ENCODE results near the gene CKAP5. TPM values are rescaled to one million over a fixed set of nuclear protein-coding genes. Genes with fewer than 3 reads are reported as not detected.
"Not testable (repeated sequence)": the region's sequence is repeated elsewhere in the genome, so short reads cannot be mapped to it uniquely, and the experiment has no call there.

The CKAP5 gene
- total RNA-seq, 1 experiment from 2014 or later: 76.0 TPM

DNA sequence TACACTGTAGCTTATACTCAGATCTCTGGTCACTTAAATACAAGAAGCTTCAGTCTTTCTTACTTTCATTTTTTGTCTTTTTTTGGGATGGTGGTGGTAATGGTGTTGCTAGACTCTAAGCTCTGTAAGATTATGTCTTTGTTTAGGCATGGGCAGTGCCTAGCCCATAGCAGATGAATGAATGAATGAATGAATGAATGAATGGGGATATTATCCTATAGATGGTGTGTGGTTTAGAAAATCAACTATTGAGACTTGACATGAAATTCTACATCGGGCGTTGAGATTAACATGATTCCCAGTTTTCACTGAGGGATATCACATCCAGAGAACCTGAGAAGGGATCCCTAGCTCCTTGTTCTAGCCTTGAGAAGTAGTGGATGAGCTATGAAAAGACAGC lies 9.8 kb upstream of the CKAP5 start:
- DNase-seq (ENCODE audit: low spot score): no peak

DNA sequence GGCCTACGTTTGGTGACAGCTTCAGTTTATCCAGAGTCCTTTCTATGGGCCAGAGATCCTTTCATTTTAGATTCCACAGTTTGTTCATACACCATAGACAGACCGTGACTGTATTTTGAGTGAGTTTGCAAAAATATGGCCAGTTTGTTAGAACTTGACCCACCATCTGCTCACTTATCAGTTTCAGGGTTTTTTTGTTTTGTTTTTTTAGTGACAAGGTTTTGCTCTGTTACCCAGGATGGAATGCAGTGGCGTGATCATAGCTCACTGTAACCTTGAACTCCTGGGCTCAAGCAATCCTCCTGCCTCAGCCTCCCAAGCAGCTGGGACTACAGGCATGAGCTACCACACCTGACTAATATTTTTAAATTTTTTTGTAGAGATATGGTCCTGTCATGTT lies 9.1 kb upstream of the CKAP5 start:
- DNase-seq (ENCODE audit: low spot score): no peak

DNA sequence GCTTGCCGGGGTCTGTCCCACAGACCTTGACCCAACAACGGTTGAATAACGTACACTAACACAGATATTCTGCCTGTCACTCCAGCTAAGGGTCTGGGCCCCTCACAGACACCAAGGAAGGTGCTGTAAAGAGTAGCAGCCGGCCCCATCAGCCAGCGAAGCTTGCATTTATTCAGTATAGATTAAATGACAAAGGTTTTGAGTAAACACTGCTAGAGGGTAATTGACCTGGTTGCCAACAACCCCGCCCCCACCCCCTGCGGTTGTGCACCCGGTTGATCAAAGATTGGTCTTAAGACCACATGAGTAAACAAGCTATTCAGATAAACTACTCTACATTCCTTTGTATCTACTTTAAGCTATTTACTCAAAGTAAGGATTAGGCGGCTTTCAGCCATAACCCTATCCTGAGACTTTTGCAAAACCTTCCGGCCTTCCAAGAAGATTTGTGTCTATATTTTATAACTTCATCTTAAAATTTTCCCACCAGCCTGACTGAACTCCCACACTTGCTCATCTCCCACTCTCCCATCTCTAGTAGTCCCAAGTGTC lies 4.8 kb upstream of the CKAP5 start:
- DNase-seq (ENCODE audit: low spot score): no peak

DNA sequence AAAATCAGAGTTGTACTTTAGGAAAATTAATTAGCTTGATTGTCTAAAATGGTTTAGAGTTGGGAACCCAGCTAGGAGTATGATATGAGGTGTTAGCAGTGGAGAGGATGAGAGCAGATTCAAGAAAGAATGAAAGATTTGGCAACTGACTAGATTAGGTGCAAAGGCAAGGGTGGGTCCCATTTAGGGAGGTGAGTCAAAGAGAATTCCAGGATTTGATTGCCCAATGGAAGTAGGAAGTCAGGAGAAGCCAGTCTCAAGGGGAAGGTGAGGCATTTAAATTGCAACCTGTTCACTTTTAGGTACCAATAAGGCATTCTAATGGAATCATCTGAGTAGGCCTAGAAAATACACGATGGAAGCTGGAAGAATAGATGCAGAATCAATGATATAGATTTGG lies 3.6 kb upstream of the CKAP5 start:
- DNase-seq (ENCODE audit: low spot score): no peak

DNA sequence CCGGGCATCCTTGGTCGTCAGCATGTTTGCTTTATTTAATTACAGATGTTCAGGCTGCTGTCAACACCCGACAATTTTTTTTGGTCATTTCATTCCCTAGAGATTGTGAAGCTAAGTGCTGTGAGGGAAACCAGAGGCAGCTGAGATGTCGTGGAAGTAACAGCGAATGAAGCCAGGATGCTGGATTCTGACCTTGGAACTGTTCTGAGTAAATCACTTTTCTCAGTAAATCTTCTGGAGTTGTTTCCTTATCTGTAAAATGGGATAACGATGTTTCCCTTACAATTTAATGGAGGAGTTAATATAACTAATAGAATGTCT lies 390 bp upstream of the CKAP5 start:
- DNase-seq (ENCODE audit: low spot score): no peak

DNA sequence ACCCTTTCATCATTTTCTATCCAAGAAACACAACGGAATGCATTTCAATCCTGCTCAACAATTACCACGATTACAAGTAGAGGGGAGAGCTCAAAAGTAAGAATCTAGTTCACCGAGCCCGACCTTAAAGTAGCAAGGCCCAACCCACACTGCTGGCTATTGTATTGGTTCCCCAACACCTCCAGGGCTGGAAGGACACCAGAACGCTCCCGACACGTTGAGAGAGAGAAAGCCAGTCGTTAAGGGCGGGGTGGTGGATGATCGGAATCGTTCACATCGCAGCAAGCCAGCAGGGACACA lies 690 bp downstream of the CKAP5 start:
- DNase-seq (ENCODE audit: low spot score): no peak

DNA sequence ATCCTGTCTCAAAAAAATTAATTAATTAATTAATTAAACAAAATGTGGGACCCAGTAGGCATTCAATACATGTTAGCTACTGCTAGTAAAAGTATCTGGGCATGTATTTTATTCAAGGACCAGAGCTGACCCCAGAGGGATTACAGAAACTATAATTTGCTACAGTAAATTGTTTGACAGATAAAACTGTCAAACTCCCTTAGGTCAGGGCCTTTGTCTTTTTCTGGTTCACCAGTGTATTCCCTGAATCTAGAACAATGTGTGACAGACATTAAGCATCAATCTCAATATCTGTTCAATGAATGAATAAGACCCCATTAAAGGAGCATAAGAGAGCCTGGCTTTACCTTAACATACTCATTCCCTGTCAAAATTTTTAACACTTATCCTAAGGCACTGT lies 6.0 kb downstream of the CKAP5 start:
- no peak for DNase-seq (ENCODE audit: low spot score)

DNA sequence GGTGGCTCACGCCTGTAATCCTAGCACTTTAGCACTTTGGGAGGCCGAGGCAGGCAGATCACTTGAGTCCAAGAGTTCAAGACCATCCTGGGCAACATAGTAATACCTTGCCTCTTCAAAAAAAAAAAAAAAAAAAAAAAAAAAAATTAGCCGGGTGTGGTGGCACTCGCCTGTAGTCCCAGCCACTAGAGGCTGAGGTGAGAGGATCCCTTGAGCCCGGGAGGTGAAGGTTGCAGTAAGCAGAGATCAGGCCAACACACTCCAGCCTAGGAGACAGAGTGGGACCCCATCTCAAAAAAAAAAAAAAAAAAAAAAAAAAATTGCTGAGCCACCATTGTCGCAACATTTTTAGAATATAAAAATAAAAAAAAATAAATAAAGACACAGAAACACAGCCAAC lies 7.6 kb downstream of the CKAP5 start:
- DNase-seq (ENCODE audit: low spot score): no peak

DNA sequence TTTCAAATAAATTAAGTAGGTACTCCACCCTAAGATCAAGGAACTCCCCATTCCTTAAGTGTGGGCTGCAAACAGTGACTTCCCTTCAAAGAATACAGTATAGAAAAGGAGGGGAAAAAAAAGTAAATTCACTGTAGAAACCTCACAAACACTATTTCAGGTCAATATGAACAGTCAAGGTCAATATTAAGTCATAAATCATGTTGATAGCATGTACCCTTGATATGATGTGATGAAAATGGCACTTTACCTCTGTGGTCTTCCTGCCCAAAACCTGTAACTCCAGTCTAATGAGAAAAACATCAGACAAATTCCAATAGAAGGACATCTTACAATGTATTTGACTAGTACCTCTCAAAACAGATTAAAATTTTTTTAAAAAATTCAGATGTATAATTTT lies 8.2 kb downstream of the CKAP5 start:
- no peak for DNase-seq (ENCODE audit: low spot score)

DNA sequence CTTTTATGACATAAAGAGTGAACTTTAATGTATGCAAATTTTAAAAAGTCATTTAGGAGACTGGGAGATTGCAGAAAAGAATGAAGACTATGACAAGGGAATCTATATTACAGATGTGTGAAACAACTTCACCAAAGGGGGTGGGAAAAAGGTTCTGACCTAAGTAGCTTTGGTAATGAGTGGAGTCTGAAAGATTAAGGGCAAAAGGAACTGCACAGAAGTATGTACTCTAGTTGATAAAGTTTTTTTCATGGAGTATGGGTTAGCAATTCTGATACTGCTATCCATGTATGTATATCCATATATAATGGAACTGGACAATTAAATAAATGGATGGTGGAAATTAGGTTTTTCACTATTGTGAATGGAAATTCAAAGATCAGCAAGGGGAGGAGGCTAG lies 9.2 kb downstream of the CKAP5 start:
- DNase-seq (ENCODE audit: low spot score): no peak

DNA sequence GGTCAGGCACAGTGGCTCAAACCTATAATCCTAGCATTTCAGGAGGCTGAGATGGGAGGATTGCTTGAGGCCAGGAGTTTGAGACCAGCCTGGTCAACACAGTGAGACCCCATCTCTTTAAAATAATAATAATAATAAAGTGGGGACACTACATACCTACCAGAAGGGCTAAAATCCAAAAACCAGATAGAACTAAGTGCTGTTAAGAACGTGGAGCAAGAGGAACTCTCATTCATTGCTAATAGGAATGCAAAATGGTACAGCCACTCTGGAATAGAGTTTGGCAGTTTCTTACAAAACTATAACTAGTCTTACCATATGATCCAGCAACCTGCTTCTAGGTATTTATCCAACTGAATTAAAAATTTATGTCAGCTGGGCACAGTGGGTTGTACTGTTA lies 9.6 kb downstream of the CKAP5 start:
- no peak for DNase-seq (ENCODE audit: low spot score)

DNA sequence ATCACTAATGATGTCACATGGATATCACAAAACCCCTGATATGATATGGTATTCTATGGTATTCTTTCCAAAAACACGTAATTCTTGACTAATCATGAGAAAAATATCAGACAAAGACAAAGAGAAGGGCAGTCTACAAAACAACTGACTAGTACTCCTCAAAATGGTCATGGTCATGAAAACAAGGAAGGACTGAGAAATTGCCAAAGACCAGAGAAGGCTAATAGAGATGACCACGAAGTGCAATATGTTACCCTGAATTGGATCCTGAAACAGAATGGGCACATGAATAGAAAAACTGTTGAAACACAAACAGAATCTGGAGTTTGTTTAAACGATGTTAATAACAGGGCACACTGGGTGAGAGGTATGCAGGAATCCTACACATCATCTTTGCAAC lies 10.2 kb downstream of the CKAP5 start:
- no peak for DNase-seq (ENCODE audit: low spot score)

DNA sequence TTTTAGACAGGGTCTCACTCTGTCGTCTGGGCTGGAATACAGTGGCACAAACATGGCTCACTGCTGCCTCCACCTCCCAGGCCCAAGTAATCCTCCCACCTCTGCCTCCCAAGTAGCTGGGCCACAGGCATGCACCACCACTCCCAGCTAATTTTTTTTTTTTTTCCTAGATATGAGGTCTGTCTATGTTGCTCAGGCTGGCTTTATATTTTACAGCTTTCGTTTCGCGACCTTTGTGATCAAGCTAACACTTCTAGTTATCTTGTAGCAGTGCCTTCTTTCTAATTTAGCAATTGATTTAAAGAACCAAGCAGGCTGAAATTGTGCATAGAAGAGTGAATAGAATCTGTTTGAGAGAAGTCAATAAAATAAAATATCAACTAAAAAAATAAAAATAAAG lies 11.3 kb downstream of the CKAP5 start:
- no peak for DNase-seq (ENCODE audit: low spot score)

DNA sequence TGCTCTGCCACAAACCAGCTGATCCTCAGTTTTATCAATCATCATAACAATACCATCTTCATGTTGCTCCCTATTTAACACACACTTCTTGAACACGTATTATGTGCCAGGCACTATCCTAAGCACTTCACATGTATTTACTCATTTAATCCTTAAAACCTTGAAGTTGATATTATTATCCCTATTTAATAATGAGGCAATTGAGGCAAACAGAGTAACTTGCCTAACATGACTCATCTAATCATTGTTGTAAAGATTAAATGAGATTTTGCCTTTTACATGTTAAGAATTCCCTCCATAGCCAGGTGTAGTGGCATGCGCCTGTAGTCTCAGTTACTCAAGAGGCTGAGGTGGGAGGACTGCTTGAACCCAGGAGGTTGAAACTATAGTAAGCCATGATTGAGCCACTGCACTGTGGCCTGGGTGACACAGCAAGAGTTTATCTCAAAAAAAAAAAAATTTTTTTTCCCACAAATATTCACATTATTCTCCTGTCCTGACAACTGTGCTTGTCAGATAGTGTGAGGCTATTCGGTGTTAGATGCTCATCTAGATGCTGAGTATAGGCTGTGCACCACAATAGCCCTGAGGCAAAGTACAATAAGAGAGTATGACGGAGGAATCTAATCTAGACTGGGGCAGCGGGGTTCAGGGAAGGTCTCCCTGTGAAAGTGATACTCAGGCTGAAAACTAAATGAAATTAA lies 13.4 kb downstream of the CKAP5 start:
- DNase-seq (ENCODE audit: low spot score): no peak

DNA sequence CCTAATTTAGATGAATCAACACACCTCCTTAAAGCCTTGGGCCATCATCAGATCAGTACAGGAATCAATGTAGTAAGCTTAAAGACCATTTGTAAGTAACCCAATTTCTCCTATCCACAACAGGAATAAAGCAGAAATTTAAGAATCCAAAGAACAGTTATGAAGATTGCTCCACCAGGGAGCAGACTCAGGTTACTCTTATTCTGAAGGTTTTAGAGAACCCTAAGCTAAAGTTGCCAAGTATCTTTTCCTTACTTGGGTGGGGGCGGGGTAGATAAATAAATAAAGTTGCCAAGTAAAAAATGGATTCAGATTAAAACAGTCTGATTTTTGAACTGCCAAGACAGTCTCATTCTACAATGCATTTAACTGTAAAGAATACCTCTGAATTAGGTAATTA lies 18.1 kb downstream of the CKAP5 start:
- no peak for DNase-seq (ENCODE audit: low spot score)

DNA sequence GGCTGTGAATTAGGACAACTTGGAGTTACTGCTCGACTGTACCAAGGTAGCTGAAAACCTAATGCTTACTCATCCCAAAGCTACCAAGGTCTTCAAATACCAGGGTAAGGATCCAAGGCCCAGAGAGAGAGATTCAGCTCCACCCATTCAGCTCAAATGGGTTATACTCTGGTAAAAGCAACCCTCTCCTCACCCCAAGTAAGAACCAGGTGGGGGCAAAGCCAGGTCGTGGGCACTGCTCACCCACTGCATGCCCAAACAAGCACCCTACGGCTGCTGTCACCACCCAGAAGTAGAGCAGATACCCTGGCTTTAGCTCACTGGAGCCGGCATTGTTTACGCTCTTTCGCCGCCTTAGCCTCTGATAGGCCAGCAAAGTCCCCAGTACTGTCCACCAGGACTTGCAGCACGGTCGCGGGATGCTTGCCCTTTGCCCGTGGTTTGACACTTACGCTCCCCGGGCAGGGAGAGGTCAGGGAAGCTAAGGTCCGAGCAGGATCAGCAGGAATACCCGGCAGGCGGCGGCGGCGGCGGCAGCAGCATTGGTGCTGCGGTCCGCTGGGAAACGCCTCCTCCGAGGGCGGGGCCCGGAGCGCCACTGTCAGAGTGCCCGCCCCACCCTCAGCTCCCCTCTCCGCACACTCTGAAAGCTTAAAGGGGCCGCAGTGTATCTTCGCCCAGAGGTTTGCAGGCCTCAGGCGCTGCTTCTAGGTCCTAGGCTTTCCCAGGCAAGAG lies 19.6 kb downstream of the CKAP5 start:
- peak; percentile 86 for DNase-seq (ENCODE audit: low spot score)

DNA sequence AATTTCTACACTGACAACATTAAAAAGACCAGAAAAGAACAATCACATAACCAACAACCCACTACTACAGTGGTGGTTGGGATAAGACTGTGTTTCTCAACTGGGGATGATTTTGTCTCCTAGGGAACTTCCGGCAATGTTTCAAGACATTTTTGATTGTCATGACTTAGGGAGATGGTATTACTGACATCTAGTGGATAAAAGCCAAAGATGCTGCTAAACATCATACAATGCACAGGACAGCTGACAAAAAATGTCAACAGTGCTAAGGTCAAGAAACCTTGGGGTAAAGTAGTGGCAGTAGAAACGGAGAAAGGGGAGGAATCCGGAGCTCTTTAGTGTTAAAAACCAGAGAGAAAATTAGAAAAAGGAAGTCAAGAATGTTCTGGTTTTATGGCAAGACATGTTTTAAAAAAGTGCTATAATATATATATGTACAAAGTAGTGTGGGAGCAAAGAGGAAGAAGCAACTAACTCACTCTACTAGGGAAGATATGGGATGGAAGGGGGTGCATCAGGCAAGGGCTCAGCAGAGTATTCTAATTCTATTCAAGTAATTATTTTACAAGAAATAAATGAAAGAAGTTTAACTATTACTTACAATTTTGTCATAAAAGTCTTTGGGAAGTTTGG lies 37.2 kb downstream of the CKAP5 start:
- peak; percentile 68 for DNase-seq (ENCODE audit: low spot score)

DNA sequence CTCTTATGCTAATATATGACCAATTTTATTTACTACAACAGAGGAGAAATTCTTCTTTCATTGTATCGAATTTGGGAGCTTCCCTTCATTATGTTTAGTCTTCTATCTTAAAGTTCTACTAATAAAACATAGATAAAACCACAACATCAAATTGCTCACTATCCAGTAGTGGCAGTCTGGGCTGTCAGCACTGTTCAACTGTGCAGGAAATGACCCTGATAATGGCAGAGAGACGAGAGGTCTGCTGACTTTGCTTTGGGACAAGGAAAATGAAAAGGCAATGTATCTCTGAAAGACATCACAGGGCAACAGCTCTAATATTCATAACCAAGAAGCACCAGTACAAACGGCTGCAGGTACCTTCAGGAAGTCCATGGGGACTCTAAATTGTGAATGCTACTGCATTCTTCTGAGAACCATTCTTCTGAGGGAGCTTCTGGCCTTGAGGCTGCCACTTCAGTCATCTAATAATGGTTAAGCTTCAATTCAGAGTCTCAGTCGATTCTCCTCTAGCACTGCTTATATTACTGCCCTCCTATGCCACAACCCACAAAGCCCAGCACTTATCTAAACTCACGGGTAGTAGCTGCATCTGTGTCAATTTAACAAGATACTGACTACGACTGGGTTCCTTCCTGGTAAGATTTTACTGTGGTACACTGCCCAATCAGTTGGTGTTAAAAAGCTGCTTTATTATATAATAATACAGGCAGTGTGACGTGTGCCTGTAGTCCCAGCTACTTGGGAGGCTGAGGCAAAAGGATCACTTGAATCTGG lies 44.2 kb downstream of the CKAP5 start:
- DNase-seq (ENCODE audit: low spot score): no peak

DNA sequence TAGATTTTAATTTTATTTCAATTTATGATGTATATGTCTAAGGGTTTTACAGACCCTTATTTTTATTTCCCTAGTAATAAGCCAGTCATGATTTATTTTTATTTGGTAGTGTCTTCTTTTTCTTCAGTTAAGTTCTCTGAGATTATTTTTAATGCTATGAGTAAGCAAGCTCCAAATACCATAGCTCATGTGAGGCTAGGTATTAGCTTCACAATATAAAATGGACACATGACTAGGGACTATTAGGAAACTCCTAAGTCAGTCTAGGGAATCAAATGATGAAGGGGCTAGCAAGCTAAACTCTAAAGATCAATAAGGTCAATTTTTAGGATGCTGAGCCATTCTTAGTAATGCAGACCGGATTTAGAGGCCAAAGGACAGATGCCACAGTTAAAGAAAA lies 45.9 kb downstream of the CKAP5 start:
- no peak for DNase-seq (ENCODE audit: low spot score)

DNA sequence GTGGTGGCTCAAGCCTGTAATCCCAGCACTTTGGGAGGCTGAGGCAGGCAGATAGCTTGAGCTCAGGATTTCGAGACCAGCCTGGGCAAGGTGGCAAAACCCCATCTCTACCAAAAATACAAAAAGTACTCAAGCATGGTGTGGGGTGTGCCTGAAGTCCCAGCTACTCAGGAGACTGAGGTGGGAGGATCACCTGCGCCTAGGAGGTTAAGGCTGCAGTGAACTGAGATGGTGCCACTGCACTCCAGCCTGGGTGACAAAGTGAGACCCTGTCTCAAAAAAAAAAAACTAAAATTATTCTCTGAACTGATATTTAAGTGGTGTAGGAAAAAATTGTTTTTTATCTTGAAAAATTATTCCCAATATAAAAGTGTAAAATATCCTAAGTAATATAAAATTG lies 46.4 kb downstream of the CKAP5 start:
- not testable (repeated sequence) for DNase-seq (ENCODE audit: low spot score)

DNA sequence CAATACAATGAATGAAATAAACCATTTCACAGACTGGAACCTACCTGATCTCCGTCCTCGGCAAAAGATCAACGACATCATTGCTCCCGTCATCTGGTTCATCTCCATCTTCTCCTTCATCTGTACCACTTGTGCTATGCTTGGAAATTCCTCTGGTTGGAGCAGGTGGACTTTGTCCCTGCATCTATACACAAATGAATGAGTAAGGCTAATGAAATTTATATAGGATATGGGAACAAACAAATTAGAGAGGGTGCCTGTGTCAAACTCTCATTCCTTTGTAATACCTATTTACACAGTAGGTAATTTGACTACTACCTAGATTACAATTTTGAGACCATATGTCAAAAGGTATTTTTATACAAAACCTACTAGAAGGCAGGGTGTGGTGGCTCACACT lies 67.7 kb downstream of the CKAP5 start:
- DNase-seq (ENCODE audit: low spot score): peak; percentile 43

DNA sequence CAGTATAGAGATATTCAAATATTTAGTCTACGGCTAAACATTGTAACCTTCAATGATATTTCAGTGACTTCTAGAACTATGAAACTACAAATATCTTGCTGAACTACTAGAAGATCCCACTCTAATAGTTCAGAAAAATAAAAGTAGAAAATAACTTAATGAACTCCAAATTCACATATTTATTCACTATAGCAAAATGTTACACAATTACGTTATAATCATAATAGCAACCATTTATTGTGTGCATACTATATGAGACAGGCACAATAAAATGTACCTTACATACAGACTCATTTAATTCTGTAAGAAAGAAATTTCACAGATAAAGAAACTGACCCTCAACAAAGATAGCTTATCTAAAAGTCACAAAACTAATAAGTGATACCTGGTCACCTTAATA lies 69.2 kb downstream of the CKAP5 start:
- DNase-seq (ENCODE audit: low spot score): no peak

Measured in HT-29 (cell line).